Activated CD4-positive, alpha-beta T cell treated with anti-CD3 and anti-CD28 coated beads, Interleukin-2, Interleukin-6, amounts not matched to agents 100 ng/mL and 50 ng/mL, durations not matched to agents 16 hours and 8 hours (primary cell): ENCODE data around the gene DLX1.
"Not testable (repeated sequence)": the region's sequence is repeated elsewhere in the genome, so short reads cannot be mapped to it uniquely, and the experiment has no call there.

Experiments
- DNase-seq: peaks from one replicate; pipeline ENCODE4 v3.0.0-alpha.2; 2020

Gene DLX1

DNA sequence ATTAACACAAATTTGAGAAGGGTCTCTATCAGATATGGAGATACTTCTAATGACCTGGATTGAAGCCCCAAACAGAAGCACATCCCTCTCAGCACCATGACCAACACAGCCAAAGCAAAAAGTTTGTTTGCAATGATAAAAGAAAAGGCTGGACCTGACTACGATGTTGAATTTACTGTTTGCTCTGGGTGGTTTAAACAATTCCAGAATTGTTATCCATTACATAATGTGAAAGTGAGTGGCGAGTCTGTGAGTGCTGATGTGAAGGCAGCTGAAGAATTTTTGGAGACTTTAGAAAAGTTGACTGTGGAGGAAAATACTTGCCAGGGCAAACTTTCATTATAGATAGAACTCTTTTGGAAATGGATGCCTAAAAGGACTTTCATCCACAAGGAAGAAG is 34.8 kb downstream of the DLX1 start:
- no peak for DNase-seq

GRCh38 chr2:172128484-172128883 is 43.2 kb downstream of the DLX1 start:
- no peak for DNase-seq

- no peak for DNase-seq
These were observed 44.1 kb downstream of the DLX1 start for GRCh38 chr2:172129404-172129803.

DNA sequence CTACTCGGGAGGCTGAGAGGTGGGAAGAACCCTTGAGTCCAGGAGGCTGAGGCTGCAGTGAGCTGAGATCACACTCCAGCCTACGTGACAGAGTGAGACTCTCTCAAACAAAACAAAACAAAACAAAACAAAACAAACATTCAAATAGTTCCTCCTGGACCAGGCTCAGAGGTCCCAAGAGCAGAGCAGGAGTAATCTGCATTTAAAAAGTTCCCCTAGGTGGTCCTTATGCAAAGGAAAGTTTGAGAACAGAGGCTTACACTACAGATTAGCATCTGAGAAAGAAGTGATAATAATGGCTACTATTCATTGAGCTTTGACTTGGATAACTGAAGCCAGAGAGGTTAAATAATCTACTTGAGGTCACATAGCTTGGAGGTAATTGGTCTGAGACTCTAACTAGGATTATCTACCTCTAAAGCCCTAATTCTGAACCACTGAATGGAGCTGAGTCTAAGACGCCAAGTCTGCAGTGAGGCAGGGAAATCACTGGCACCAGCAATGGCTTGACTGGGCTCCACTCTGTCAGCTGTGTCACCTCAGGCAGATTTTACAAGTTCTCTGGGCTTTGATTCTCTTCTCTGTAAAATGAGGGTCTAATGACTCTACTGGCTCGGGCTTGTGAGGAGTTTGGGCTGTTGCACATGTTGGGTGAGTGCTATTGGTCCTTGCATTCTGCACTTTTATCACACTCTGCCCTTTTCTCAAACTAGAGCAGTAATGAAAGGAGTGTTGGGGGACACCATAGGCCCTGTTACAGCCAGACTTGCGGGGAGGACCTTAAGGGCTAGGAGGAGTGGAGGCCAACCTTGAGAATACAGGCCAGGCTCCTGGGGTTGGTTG is 46.6 kb downstream of the DLX1 start:
- no peak for DNase-seq

DNA sequence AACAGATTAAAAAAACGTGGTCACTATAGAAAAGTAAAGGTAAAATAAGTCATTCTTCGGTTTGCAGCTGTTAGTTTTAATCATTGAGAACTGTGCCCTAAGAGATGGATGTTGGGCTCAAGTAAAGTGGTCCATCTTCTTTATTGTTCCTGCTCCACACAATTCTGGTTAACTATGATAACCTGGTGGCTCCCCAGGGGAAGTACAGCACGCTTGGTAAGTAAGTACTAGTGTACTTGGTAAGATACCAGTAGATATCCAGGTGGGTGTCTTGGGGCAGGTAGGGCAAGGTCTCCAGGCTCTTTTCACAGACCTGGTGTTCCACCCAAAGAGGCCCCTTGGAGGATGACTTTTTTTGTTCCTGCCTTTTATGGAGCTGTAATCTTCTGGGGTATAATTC is 49.0 kb downstream of the DLX1 start:
- no peak for DNase-seq

GRCh38 chr2:172135446-172135845 is 50.1 kb downstream of the DLX1 start:
- no peak for DNase-seq

- DNase-seq: no peak
These were observed 51.8 kb downstream of the DLX1 start for GRCh38 chr2:172137109-172137508.

DNA sequence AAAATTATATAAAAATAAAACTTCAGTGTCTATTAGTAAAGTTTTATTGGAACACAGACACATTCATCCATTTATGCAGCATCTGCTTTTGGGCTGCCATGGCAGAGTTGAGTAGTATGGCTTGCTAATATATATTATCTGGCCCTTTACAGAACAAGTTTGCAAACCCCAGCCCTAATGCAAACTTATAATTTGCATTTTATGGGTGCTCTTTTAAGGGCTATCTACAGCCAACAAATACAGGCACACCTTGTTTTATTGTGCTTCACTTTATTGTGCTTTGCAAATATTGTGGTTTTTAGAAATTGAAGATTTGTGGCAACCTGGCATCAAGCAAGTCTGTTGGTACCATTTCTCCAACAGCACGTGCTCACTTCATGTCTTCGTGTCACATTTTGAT is 52.6 kb downstream of the DLX1 start:
- no peak for DNase-seq

- DNase-seq: not testable (repeated sequence)
These were observed 53.4 kb downstream of the DLX1 start for GRCh38 chr2:172138727-172139126.
